GM12873 (cell line): ENCODE measurements around the gene KCNIP4.

Experiments
- CTCF ChIP-seq: IDR thresholded peaks from 2 replicates; pipeline ENCODE4 v1.5.1; 2012; ENCODE audit warnings: low read depth, mild to moderate bottlenecking, moderate library complexity, low read length, control low read depth; ENCODE audit not compliant: insufficient read depth; ENCODE audit errors: missing control alignments

KCNIP4 gene

GRCh38 chr4:21577056-21577455 lies 371.5 kb downstream of the KCNIP4 start:
- no peak for TF ChIP-seq CTCF

- TF ChIP-seq CTCF = no peak
Observed at GRCh38 chr4:21571100-21571499, 377.5 kb downstream of the KCNIP4 start.

GRCh38 chr4:21569638-21570037 lies 378.9 kb downstream of the KCNIP4 start:
- TF ChIP-seq CTCF = no peak

GRCh38 chr4:21555083-21555482 lies 393.5 kb downstream of the KCNIP4 start:
- TF ChIP-seq CTCF = no peak

GRCh38 chr4:21554500-21554899 lies 394.1 kb downstream of the KCNIP4 start:
- no peak for TF ChIP-seq CTCF

- no peak for TF ChIP-seq CTCF
Observed at GRCh38 chr4:21554066-21554465, 394.5 kb downstream of the KCNIP4 start.

GRCh38 chr4:21552455-21552854 lies 396.1 kb downstream of the KCNIP4 start:
- TF ChIP-seq CTCF = no peak

- no peak for TF ChIP-seq CTCF
Observed at GRCh38 chr4:21544955-21545354, 403.6 kb downstream of the KCNIP4 start.
